Measurements from ENCODE around the gene DALRD3.

DNA sequence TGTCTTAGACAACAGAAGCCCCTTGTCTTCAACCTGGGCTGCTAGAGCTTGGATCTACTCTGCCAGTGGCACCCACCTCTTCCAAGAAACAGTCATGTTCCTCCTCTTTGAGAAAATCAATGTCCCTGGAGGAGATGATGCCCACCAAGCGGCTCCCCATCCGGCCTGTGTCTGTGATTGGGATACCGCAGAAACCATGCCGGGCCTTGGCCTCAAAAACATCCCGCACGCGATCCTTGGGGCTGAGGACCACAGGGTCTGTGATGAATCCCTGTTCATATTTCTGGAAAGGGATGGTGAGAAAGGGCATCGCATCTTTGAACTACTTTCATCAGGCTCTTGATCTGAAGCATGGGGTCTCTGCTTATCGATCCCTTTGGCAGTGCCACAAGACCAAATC, 9.3 kb upstream of the DALRD3 start:
- TF ChIP-seq FOXA1 (IDR thresholded peaks at IDR 0.05) (no peak), ELF4 (IDR thresholded peaks at IDR 0.05) (no peak; the same call in 1 of the 2 replicates), TARDBP (IDR thresholded peaks at IDR 0.05) (no peak), ARNT (IDR thresholded peaks at IDR 0.05) (no peak), BHLHE40 (IDR thresholded peaks at IDR 0.05; ENCODE audit: borderline replicate concordance) (no peak), L3MBTL2 (conservative IDR thresholded peaks at IDR 0.05) (no peak), SP1 (IDR thresholded peaks at IDR 0.05) (no peak), FOXK2 (IDR thresholded peaks at IDR 0.05) (no peak), PKNOX1 (IDR thresholded peaks at IDR 0.05) (no peak), FOXM1 (IDR thresholded peaks at IDR 0.05; ENCODE audit: borderline replicate concordance) (no peak), SUZ12 (IDR thresholded peaks at IDR 0.05) (no peak), HDGF (IDR thresholded peaks at IDR 0.05; ENCODE audit: borderline replicate concordance) (no peak), LEF1 (IDR thresholded peaks at IDR 0.05; ENCODE audit: borderline replicate concordance) (no peak), ZNF384 (IDR thresholded peaks at IDR 0.05) (no peak)

Measured in HEK293T (cell line).